AG10803 (cell line): Measurements from ENCODE around the gene MTURN.

Source experiments
- DNase-seq: peaks from one replicate; pipeline ENCODE4 v3.0.0; 2010; ENCODE audit warnings: low read depth
- H3K4me3 ChIP-seq: 2 replicates; pipeline ENCODE4 v1.5.1; 2011; ENCODE audit warnings: mild to moderate bottlenecking, low read length, control low read depth
- CTCF ChIP-seq: conservative IDR thresholded peaks from 2 replicates; pipeline ENCODE4 v1.5.1; 2011; ENCODE audit warnings: mild to moderate bottlenecking, low read length, control low read depth, inconsistent platforms

The MTURN gene

GRCh38 chr7:30144657-30145306 is 10.0 kb downstream of the MTURN start:
- TF ChIP-seq CTCF, result no peak
- H3K4me3 ChIP-seq, result no peak overlapping the region
- no peak for DNase-seq

GRCh38 chr7:30145426-30145970 is 10.7 kb downstream of the MTURN start:
- TF ChIP-seq CTCF, result no peak
- no peak for DNase-seq

GRCh38 chr7:30146127-30146612 is 11.4 kb downstream of the MTURN start:
- TF ChIP-seq CTCF, result no peak
- DNase-seq, result no peak
- H3K4me3 ChIP-seq, result no peak overlapping the region

More at GRCh38 chr7:30145426-30145970, 10.7 kb downstream of the MTURN start:
- no peak overlapping the region for H3K4me3 ChIP-seq

GRCh38 chr7:30147223-30147622 is 12.4 kb downstream of the MTURN start:
- no peak for TF ChIP-seq CTCF
- H3K4me3 ChIP-seq, result no peak overlapping the region
- DNase-seq, result no peak

GRCh38 chr7:30147785-30148184 is 13.0 kb downstream of the MTURN start:
- no peak overlapping the region for H3K4me3 ChIP-seq
- no peak for TF ChIP-seq CTCF
- no peak for DNase-seq

- no peak for DNase-seq
- H3K4me3 ChIP-seq, result no peak overlapping the region
- TF ChIP-seq CTCF, result no peak
Observed at GRCh38 chr7:30148426-30148825, 13.6 kb downstream of the MTURN start.

GRCh38 chr7:30148951-30149459 is 14.2 kb downstream of the MTURN start:
- TF ChIP-seq CTCF, result no peak
- no peak for DNase-seq
- H3K4me3 ChIP-seq, result no peak overlapping the region
